Measurements from ENCODE around the gene PLP2.

The PLP2 gene

DNA sequence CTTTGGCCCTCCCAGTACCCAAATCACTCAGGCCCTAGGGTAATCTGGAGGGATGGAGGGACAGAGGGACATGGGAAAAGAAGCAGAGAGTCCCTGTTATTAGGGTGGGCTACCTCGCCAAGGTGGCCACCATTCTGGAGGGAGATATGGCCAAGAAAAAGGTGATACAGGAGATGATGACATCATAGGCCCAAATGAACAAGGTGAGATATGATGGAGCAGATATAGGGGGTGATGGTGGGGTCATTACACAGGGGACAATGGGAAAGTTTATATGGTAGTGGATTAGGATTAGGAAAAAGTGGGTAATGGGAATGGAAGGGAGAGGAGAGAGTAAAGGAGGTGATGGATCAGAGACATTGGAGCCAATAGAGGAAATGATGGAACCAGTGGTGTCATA lies 41.2 kb downstream of the PLP2 start:
- H4K20me1 ChIP-seq (ENCODE audit: insufficient read depth, low read length): no peaks in the 10 kb centered on the region
- H3K4me2 ChIP-seq (ENCODE audit: low read depth, low read length): no peak overlapping the region
- H3K4me3 ChIP-seq (ENCODE audit: low read length): no peak overlapping the region
- H3K9me3 ChIP-seq (replicated peaks; ENCODE audit: insufficient read depth, low read length): no peaks in the 10 kb centered on the region
- TF ChIP-seq EZH2 (optimal IDR thresholded peaks at IDR 0.05; ENCODE audit: low read depth, low read length) (no peak), EZH2phosphoT487 (IDR thresholded peaks at IDR 0.05; ENCODE audit: low read length) (no peak)
- TF ChIP-seq, protein P1, sequence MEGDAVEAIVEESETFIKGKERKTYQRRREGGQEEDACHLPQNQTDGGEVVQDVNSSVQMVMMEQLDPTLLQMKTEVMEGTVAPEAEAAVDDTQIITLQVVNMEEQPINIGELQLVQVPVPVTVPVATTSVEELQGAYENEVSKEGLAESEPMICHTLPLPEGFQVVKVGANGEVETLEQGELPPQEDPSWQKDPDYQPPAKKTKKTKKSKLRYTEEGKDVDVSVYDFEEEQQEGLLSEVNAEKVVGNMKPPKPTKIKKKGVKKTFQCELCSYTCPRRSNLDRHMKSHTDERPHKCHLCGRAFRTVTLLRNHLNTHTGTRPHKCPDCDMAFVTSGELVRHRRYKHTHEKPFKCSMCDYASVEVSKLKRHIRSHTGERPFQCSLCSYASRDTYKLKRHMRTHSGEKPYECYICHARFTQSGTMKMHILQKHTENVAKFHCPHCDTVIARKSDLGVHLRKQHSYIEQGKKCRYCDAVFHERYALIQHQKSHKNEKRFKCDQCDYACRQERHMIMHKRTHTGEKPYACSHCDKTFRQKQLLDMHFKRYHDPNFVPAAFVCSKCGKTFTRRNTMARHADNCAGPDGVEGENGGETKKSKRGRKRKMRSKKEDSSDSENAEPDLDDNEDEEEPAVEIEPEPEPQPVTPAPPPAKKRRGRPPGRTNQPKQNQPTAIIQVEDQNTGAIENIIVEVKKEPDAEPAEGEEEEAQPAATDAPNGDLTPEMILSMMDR (IDR thresholded peaks at IDR 0.05; ENCODE audit: low read length): no peak
- H3K27me3 ChIP-seq (replicated peaks; ENCODE audit: insufficient read depth, low read length): no peaks in the 10 kb centered on the region
- no peak for DNase-seq
- H3K4me1 ChIP-seq (ENCODE audit: low read length): no peaks in the 10 kb centered on the region
- no peak overlapping the region for H3K27ac ChIP-seq (ENCODE audit: low read length)
- H3K9me2 ChIP-seq (replicated peaks; ENCODE audit: insufficient read depth, low read length): no peaks in the 10 kb centered on the region
- no peak overlapping the region for H3K9ac ChIP-seq (ENCODE audit: low read length)
- H3K79me2 ChIP-seq (ENCODE audit: low read length): no peaks in the 10 kb centered on the region
- H2AFZ ChIP-seq (ENCODE audit: low read length): no peak overlapping the region
- no peaks in the 10 kb centered on the region for H3F3A ChIP-seq (ENCODE audit: insufficient read depth, low read length)
- no peaks in the 10 kb centered on the region for H3K36me3 ChIP-seq (replicated peaks; ENCODE audit: insufficient read depth, low read length)

DNA sequence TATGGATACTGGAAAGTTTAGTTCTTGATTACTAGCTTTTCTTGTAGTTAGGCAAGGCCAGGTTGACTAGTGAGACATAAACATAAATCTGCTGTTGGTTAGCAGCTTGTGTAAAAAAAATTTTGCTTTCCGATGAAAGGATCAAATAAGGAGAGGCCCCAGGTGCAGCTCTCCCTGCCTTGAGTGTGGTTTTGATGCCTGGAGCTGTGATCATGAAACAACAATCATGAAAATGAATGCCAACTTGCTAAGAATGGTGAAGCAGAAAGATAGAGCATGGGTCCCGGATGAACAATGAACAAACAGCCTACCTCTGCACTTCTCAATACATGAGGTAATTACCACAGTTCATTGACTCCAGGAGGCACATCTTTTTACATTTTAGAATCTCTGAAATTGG lies 42.7 kb downstream of the PLP2 start:
- H3K9me3 ChIP-seq (replicated peaks; ENCODE audit: insufficient read depth, low read length): no peaks in the 10 kb centered on the region
- H3K4me2 ChIP-seq (ENCODE audit: low read depth, low read length): no peak overlapping the region
- H2AFZ ChIP-seq (ENCODE audit: low read length): no peak overlapping the region
- TF ChIP-seq, protein P1 (IDR thresholded peaks at IDR 0.05; ENCODE audit: low read length): no peak
- TF ChIP-seq EZH2phosphoT487 (IDR thresholded peaks at IDR 0.05; ENCODE audit: low read length) (no peak), EZH2 (optimal IDR thresholded peaks at IDR 0.05; ENCODE audit: low read depth, low read length) (no peak)
- no peaks in the 10 kb centered on the region for H3K4me1 ChIP-seq (ENCODE audit: low read length)
- no peak overlapping the region for H3K4me3 ChIP-seq (ENCODE audit: low read length)
- no peaks in the 10 kb centered on the region for H3K27me3 ChIP-seq (replicated peaks; ENCODE audit: insufficient read depth, low read length)
- H3K9ac ChIP-seq (ENCODE audit: low read length): no peak overlapping the region
- no peak overlapping the region for H3K27ac ChIP-seq (ENCODE audit: low read length)
- no peaks in the 10 kb centered on the region for H3K79me2 ChIP-seq (ENCODE audit: low read length)
- H4K20me1 ChIP-seq (ENCODE audit: insufficient read depth, low read length): no peaks in the 10 kb centered on the region
- no peaks in the 10 kb centered on the region for H3K9me2 ChIP-seq (replicated peaks; ENCODE audit: insufficient read depth, low read length)
- H3K36me3 ChIP-seq (replicated peaks; ENCODE audit: insufficient read depth, low read length): no peaks in the 10 kb centered on the region
- H3F3A ChIP-seq (ENCODE audit: insufficient read depth, low read length): no peaks in the 10 kb centered on the region
- DNase-seq: no peak

DNA sequence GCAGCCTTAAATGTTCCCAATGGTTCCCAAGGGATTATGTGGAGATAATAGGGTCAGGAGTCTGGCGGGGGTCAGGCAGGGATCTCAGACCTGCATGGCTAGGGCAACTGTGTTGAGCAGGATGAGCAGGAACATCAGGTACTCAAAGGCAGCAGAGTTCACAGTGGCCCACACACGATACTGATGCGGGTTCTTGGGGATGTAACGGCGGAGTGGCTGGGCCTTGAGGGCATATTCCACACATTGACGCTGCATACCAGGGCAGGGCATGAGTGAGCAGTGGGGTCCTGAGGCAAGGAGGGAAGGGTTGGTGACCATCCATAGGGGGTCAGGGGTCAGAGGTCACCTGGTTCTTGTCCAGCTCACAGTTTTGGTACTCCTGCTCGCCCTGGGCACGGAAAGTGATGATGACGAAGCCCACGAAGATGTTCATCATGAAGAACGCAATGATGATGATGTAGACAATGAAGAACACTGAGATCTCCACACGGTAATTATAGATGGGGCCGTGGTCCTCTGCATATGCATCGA lies 43.4 kb downstream of the PLP2 start:
- Histone ChIP-seq H3K9ac (ENCODE audit: low read length) (no peak overlapping the region), H3K79me2 (ENCODE audit: low read length) (no peaks in the 10 kb centered on the region), H3K4me2 (ENCODE audit: low read depth, low read length) (no peak overlapping the region), H4K20me1 (ENCODE audit: insufficient read depth, low read length) (no peaks in the 10 kb centered on the region), H3K27me3 (replicated peaks; ENCODE audit: insufficient read depth, low read length) (no peaks in the 10 kb centered on the region), H3K4me1 (ENCODE audit: low read length) (no peaks in the 10 kb centered on the region), H2AFZ (ENCODE audit: low read length) (no peak overlapping the region), H3K9me2 (replicated peaks; ENCODE audit: insufficient read depth, low read length) (no peaks in the 10 kb centered on the region), H3K4me3 (ENCODE audit: low read length) (no peak overlapping the region), H3K36me3 (replicated peaks; ENCODE audit: insufficient read depth, low read length) (no peaks in the 10 kb centered on the region), H3K27ac (ENCODE audit: low read length) (no peak overlapping the region), H3F3A (ENCODE audit: insufficient read depth, low read length) (no peaks in the 10 kb centered on the region), H3K9me3 (replicated peaks; ENCODE audit: insufficient read depth, low read length) (no peaks in the 10 kb centered on the region)
- TF ChIP-seq EZH2 (optimal IDR thresholded peaks at IDR 0.05; ENCODE audit: low read depth, low read length): no peak
- no peak for TF ChIP-seq EZH2phosphoT487 (IDR thresholded peaks at IDR 0.05; ENCODE audit: low read length)
- TF ChIP-seq, protein P1 (IDR thresholded peaks at IDR 0.05; ENCODE audit: low read length): no peak
- DNase-seq: no peak
